Right lobe of liver (tissue), 6 donors: ENCODE measurements around the gene SPRY2. TPM values are rescaled to one million over a fixed set of nuclear protein-coding genes. Genes with fewer than 3 reads are reported as not detected.

Experiments
- ATAC-seq, 4 donors: fragments of 200-7000 bp; cut with Tn5 transposase; one replicate each; pipeline ENCODE4 v1.9.1; 2020; ENCODE audit warnings: mild to moderate bottlenecking in 4 of 4, moderate library complexity in 4 of 4
- DNase-seq, 3 donors: peaks; one replicate each; pipeline ENCODE4 v3.0.0-alpha.2; 2020
- H3K27ac ChIP-seq, 3 donors: fragments of 200-600 bp; one replicate each; pipeline ENCODE4 v1.8.0; 2022
- H3K27me3 ChIP-seq, 2 donors: fragments of 200-600 bp; one replicate each; pipeline ENCODE4 v1.8.0; 2022
- H3K36me3 ChIP-seq, 4 donors: fragments of 200-600 bp; sonication (generic) in 1 of 4; one replicate each; pipeline versions ENCODE4 v1.5.1 to v1.8.0; 2017 to 2022; ENCODE audit warnings: control low read depth in 1 of 4
- H3K4me1 ChIP-seq, 4 donors: fragments of 200-600 bp; sonication (generic) in 1 of 4; one replicate each; pipeline versions ENCODE4 v1.5.1 to v1.8.0; 2017 to 2022; ENCODE audit warnings: control low read depth in 1 of 4
- H3K4me3 ChIP-seq, 3 donors: fragments of 200-600 bp; one replicate each; pipeline ENCODE4 v1.8.0; 2022
- H3K9me3 ChIP-seq, 4 donors: fragments of 200-600 bp; sonication (generic) in 1 of 4; one replicate each; pipeline versions ENCODE4 v1.5.1 to v1.8.0; 2017 to 2022; ENCODE audit warnings: control low read depth in 1 of 4
- CTCF ChIP-seq, 4 donors: fragments of 200-600 bp in 3 of 4; fragments of 450-650 bp in 1 of 4; IDR thresholded peaks; one replicate each; pipeline versions ENCODE4 v1.5.1 to v1.8.0; 2016 to 2022; ENCODE audit warnings: antibody characterized with exemption in 4 of 4, mild to moderate bottlenecking in 2 of 4
- POLR2A ChIP-seq: fragments of 450-650 bp; IDR thresholded peaks from one replicate; pipeline ENCODE4 v1.6.1; 2017; ENCODE audit warnings: antibody characterized with exemption, mild to moderate bottlenecking
- WGBS: methylation state at CpG from one replicate; pipeline ENCODE4 v1.1.6; 2018; ENCODE audit warnings: low coverage, low lambda C conversion rate; ENCODE audit not compliant: insufficient coverage; ENCODE audit errors: missing lambda C conversion rate; 5-methylcytosine and 5-hydroxymethylcytosine counted together
- intact Hi-C, 2 donors: fragments of 100-400 bp; cut with DNase I; formaldehyde crosslinking; loops; one replicate each; pipeline versions ENCODE4 v1.11.2 to v1.14.1; 2022
- total RNA-seq, 6 experiments: library from RNA; depleted of rRNA in 2 of 6; stranded (reverse); fragments of >200 nt in 2 of 6; fragmentation: NEBNext Ultra II Directional in 3 of 6; extraction: Animal tissue kit (Norgen Biotek cat#: 25700) in 3 of 6; gene quantifications; one replicate each; pipeline versions ENCODE4 v1.1.0 to v1.2.4, GENCODE V29; 2016 to 2023
- donor health status: DM: no; HTN: yes; CAD: no.
- donor health status: DM: no; HTN: no; CAD: no.
- donor health status: DM: no; HTN: no; CAD: no.
- donor health status: DM: no; HTN: yes; CAD: no.
- donor health status: DM: no; HTN: yes; CAD: no.

SPRY2 gene
- total RNA-seq, 6 experiments from 2014 or later, result 9.4 to 14.7 (median 10.5) TPM

- no peaks in the 10 kb centered on the region for H3K27me3 ChIP-seq
- ATAC-seq (no peak), DNase-seq (no peak)
- TF ChIP-seq CTCF (IDR thresholded peaks at IDR 0.05) (no peak), POLR2A (no peak)
- peak overlapping the region; percentile 83 to 89 (median 87) for H3K4me3 ChIP-seq
- H3K9me3 ChIP-seq, result no peaks in the 10 kb centered on the region
- intact Hi-C loops, result loop anchor here in 1 of 2 donors (5.0 kb wide), 1 partner anchor 208 kb away; no protein-coding TSS in a partner anchor
- H3K4me1 ChIP-seq, result peaks cover 0 to 23% (median 8%) of the 10 kb centered on the region in 4 donors
- peak overlapping the region; percentile 95 to 98 (median 97) for H3K27ac ChIP-seq
- H3K36me3 ChIP-seq, result peaks cover 0 to 8% (median 0%) of the 10 kb centered on the region in 4 donors
- WGBS, result 0% methylated on average over 26 of the region's 45 CpGs
Observed at GRCh38 chr13:80340651-80341100, 250 bp downstream of the SPRY2 start.

- 0% methylated on average over 32 of the region's 59 CpGs for WGBS
- Histone ChIP-seq H3K27me3 (no peaks in the 10 kb centered on the region), H3K36me3 (peaks cover 0 to 8% (median 0%) of the 10 kb centered on the region in 4 donors), H3K27ac (peak overlapping the region; percentile 95 to 98 (median 97)), H3K9me3 (no peaks in the 10 kb centered on the region), H3K4me3 (peak overlapping the region; percentile 83 to 89 (median 87)), H3K4me1 (peaks cover 0 to 29% (median 13%) of the 10 kb centered on the region in 4 donors)
- DNase-seq, result peak; percentile 65 to 83 (median 81)
- TF ChIP-seq CTCF (IDR thresholded peaks at IDR 0.05) (no peak), POLR2A (peak; percentile 38)
- peak; percentile 8 to 41 (median 29) for ATAC-seq
- intact Hi-C loops, result loop anchor here in 1 of 2 donors (5.0 kb wide), 1 partner anchor 208 kb away; no protein-coding TSS in a partner anchor
Observed at GRCh38 chr13:80339912-80340650, 845 bp downstream of the SPRY2 start.

- WGBS, result 0% methylated on average over 8 of the region's 8 CpGs
Observed at GRCh38 chr13:80339563-80339911, 1.4 kb downstream of the SPRY2 start.

More at GRCh38 chr13:80339563-80339911, 1.4 kb downstream of the SPRY2 start:
- intact Hi-C loops, result no loop called here
- Histone ChIP-seq H3K36me3 (peaks cover 0 to 8% (median 0%) of the 10 kb centered on the region in 4 donors), H3K9me3 (no peaks in the 10 kb centered on the region), H3K27ac (peak overlapping the region; percentile 95 to 98 (median 97)), H3K4me1 (peaks cover 0 to 34% (median 16%) of the 10 kb centered on the region in 4 donors), H3K27me3 (no peaks in the 10 kb centered on the region), H3K4me3 (peak overlapping the region; percentile 83 to 89 (median 87))
- ATAC-seq (no peak), DNase-seq (no peak)
- TF ChIP-seq POLR2A (no peak), CTCF (IDR thresholded peaks at IDR 0.05) (no peak)
